GM21367 (cell line): ENCODE results near the gene DTNB.

Source experiments
- ATAC-seq: cut with Tn5 transposase; IDR thresholded peaks from one replicate; pipeline ENCODE4 v1.9.1; 2021; ENCODE audit not compliant: unreplicated experiment

Gene DTNB

GRCh38 chr2:25375371-25375988, 297.9 kb downstream of the DTNB start:
- ATAC-seq: no peak

- no peak for ATAC-seq
Observed at GRCh38 chr2:25374827-25375226, 298.6 kb downstream of the DTNB start.

DNA sequence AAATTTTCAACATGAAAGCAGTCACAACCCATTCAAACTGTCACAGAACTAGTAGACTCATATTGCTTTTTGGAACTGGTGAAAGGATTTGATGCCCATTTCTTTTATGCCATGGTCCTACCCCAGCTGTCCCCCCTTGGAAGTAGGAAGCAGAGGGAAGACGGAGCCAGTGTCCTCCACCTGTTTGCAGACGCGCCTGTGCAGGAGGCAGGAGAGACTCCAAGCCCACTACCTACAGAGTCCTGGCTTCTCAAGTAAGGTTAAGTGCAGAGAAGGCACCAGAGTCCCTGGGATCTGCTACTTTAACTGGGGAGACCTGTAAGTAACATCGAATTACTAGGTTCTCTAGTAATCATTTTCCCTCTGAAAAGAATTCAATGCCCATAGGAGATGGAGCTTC, 299.0 kb downstream of the DTNB start:
- no peak for ATAC-seq

DNA sequence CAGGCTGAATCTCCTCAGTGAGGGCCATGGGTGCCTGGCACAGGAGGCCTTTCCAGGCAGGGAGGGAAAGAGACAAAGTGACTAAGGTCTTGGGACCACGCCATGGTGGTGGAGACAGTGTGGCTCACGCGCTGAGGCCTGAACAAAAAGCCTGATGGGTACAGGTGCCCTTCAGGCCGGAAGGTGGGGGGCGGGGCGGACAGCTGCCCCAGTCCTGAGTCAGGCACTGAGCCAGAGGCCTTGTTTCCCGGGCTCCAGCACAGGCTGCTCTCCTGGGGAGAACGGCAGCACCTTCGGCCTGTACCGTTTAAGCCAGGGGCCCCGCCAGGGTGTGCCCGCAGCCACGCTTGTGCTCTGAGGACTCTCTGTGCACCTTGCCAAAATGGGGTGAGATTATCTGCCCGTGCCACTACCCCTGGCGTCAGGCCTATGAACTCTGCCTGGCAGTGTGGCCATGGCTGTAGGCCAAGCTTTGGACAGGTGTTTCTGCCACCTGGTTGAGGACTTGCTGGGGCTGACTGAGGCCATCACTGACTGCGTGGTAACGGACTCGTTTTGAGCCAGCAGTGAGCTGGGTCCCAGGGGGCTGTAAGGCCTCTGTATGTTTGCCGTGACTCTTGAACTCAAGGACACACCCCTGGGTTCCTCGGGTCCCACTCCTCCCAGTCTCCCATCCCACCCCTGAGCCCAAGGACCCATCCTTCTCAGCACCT, 300.0 kb downstream of the DTNB start:
- no peak for ATAC-seq

DNA sequence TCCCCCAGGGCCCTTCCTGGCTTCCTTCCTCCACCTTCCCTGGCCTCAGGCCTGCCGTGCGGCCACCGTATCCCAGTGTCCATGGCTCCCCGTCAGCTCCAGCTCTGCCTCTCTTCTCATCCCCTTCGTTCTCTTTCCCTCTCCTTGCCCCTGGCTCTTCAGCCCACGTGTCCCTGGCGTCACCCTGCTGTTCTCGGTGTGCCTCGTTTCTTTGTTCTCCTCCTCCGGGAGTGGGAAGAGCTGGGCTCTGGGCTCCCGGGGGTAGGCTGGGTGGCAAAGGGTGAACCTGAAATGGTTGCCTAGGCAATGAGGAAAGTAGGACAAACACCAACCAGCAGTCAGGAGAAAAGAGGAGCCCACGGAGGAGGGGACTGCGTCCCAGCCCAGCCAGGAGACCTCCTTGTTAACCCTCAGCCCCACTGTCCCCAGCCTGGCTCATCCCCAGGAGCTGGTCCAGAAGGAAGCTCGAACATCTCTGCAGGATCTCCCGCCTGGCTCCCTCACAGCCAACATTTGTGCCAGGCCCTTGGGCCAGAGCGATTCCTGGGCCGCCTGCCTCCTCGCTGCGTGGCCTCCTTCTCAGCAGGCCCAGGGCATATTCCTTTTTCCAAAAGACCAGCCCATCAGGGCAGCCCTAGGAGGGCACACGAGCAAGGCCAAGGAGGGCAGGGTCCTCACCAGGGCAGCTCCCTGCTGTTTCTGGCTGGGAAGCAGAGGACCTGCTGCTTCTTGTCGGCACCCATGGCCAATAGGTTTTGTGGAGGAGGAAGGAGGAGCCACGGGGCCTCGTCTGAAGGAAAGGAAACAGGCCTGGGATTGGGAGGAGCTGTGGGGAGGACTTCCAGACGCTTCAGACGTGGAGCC, 300.7 kb downstream of the DTNB start:
- no peak for ATAC-seq

DNA sequence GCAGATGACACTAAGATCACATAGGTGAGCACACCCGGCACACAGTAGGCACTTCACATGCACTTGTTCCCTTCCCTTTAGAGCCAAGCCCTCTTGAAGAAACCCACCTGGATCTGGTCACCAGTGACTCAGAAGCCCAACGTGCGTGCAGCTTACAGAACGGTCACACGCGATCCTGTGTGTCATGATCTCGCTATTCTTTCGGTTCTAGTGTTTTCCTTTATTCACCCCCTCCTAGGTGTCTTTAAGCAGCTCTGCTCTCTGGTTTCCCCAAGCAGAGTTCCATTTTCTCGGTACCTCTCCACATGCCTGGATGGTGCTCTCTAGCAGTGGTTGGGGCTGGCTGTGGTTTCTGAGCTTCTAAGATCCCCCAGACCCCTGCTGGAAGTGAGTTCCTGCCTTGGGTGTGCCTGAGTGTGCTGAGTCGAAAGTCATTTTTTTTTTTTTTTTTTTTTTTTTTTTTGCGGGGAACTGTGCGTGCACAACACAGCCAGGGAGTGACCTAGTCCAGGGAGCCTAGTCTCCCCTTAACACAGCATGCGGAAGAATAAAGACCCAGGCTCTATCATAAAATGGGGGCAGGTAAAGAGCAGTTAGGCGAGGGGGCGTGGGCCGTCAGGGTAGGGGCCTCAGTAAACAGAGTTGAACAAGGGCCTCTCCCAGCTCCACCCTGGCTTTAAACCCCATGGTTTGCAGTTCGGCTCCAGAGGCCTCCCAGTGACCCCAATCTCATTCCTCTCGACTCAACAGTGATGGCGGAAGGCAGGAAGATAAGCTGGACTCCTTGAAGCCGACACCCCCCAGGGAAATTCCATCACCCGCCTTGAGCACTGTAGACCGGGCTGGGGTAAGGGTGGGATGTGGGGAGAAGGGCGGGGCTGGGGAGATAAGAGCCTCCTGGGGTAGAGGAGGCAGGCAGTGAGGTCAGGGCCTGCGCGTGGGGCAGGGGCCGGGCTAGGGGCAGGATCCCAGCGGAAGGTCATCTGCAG, 301.8 kb downstream of the DTNB start:
- no peak for ATAC-seq

DNA sequence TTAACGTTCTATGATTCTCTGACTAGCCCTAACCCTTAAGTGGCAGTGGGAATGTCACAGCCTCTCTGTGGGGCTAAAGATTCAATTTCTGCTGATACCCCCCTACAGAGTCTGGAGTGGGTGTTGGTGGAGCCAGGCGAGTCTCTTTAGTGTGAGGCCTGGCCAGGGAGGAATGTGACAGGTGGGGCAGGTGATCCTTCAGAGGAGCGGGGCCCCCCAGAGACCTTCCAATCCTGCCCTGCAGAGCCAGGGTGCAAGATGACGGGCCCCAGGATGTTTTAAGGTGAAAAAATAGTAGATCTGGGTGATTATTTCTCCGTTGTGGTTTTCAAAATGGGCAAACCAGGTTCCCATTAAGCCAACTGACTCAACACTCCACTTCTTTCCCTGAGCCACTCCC, 303.5 kb downstream of the DTNB start:
- no peak for ATAC-seq

DNA sequence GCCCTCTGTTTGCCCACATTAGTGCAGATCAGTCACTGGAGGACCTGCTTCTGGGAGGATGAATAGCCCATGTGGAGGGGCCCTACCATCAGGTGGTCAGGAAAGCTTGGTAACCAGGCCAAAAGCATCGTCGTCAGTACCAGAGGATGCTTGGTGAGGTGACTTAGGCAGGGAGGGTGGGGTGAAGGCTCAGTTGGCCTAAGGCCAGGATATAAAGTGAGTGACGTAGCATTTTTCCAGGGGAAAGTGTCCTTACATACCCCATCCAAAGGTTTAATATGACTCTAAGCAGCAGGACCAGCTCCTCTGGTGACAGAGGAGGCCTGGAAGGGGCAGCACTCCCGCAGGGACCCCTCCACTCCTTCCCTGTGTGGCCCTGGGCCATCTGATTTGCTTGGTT, 303.9 kb downstream of the DTNB start:
- ATAC-seq: no peak

- ATAC-seq: no peak
Observed at GRCh38 chr2:25368660-25369059, 304.7 kb downstream of the DTNB start.

GRCh38 chr2:25367296-25367695, 306.1 kb downstream of the DTNB start:
- ATAC-seq: no peak

DNA sequence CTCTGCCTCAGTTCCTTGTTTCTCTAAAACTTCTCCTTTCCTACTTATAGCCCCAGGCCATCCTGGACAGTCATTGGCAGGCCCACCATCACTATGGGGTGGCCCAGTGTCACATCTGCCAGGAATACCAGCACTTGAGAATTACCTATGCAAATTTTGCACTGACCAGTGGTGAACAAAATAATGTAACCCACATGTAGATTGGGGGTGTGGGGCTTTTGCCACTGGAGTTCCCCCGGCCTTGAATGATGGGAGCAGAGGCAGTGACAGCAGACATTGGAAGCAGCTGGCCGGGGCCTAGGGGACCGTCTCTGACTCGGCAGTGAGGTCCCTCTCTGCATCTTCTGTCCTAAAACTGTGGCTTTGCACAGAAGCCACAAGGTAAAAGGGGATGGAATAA, 306.7 kb downstream of the DTNB start:
- ATAC-seq: no peak

- no peak for ATAC-seq
Observed at GRCh38 chr2:25365241-25365640, 308.1 kb downstream of the DTNB start.

DNA sequence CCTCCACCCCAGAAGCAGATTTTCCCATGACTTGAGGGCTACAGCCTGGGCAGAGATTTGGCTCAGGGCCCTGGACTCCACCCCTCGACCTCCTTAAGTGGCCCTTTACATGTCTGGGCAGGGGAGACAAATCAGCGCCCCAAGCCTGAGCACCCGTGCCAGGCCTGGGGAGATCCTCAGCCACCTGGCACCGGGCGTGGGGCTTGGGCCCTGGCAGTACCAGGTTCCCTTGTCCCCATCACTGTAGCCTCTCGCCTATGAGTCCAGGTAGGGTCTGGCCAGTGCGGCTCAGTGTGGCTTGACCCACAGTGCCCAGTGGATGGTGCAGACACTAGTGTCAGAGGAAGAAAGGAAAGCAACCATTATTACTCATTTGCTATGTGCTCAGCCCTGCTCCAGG, 309.6 kb downstream of the DTNB start:
- ATAC-seq: no peak

GRCh38 chr2:25362434-25363145, 310.8 kb downstream of the DTNB start:
- peak; percentile 64 for ATAC-seq

DNA sequence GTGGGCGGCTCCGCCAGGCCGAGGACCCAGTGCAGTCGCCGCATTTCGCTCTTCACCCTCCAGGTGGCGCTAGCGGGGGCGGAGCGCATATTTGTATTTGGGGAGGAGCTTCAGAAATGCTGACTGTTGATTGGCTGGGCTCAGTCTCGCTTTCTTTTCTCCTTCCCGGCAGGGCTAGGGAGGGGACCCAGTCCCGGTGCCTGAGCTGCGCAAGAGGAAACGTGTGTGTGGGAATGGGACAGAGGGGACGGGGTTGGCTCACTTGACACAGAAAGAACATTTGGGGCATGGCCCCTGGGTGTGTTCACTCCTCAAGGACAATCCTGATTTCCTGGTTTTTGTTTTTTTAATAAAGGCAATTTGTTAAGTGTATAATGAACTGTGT, 311.3 kb downstream of the DTNB start:
- ATAC-seq: peak; percentile 59

- ATAC-seq: no peak
Observed at GRCh38 chr2:25361261-25362048, 311.9 kb downstream of the DTNB start.

DNA sequence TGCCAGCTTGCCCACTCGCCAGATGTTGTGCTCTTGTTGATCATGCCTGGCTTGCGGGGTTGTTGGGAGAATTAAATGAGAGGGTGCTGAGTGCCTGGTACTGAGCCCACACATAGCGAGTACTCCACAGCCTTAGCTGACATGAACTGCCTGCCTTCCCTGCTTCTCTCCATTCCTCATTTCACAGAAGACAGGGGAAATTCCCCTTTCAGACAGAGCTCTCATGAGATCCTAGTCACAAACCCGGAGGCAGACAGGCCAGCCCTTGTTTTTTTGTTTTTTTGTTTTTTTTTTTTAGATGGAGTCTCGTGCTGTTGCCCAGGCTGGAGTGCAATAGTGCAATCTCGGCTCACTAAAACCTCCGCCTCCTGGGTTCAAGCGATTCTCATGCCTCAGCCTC, 314.5 kb downstream of the DTNB start:
- ATAC-seq: no peak

DNA sequence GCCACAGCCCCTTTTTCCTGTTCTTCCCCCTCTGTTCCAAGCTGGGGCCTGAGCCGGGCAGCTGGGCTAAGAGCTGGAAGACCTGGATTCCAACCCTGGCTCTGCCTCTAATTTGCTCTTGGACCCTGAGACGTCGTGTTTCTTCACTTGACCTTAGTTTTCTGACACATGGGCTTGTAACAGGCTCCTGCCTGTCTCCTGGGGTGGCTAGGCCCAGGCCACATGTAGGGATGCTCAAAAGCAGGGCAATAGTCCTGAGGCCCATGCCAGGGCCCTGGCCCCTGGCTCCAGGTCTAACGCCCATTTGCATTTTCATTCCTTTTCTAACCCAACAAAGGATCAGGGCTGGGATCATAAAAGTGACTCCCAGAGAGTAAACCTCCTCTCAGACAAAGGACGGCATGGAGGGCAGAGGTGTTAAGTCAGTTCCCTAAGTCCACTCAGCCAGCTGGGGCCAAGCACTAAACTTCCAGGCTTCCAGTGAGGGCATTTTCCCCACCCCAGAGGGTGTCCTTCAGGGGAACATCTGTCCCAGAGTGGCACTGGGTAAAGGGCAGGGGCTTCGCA, 315.0 kb downstream of the DTNB start:
- ATAC-seq: no peak

DNA sequence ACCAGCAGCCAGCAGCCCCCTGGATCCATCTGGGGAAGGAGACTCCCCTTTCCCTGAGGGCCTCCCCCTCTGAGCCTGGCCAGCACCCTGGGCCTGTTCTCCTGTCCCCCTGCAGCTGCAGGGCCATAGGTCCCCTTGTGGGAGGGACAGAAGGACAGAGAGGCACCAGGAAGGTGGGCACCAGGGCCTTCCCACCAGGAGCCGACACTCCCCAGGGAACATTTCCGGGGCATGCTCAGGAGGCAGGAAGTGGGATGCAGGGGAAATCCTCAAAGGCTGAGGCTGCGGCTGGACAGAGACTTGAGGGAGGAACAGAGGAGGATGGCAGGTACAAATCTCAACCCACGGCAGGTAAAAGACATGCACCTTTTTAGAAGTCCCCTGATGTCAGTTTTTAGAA, 317.3 kb downstream of the DTNB start:
- no peak for ATAC-seq
